Esophagus squamous epithelium (tissue), 5 donors: Measurements from ENCODE around the gene NDUFS4. TPM values are rescaled to one million over a fixed set of nuclear protein-coding genes. Genes with fewer than 3 reads are reported as not detected.
"Not testable (repeated sequence)": the region's sequence is repeated elsewhere in the genome, so short reads cannot be mapped to it uniquely, and the experiment has no call there.

Experiments
- DNase-seq: peaks from one replicate; lab custom pipeline; 2025; lab: John Stamatoyannopoulos, UW
- H3K27ac ChIP-seq, 4 donors: fragments of 200-600 bp; sonication (generic); one replicate each; pipeline ENCODE4 v1.5.1; 2016 to 2019; ENCODE audit warnings: mild to moderate bottlenecking in 1 of 4
- H3K27me3 ChIP-seq, 4 donors: fragments of 200-600 bp; sonication (generic); 1 replicate in 3 of 4; 2 replicates in 1 of 4; pipeline versions ENCODE4 v1.5.1 to v1.6.0; 2017 to 2021; ENCODE audit warnings: antibody characterized with exemption in 1 of 4
- H3K36me3 ChIP-seq, 3 donors: fragments of 200-600 bp; sonication (generic); one replicate each; pipeline ENCODE4 v1.5.1; 2016 to 2019
- H3K4me1 ChIP-seq, 3 donors: fragments of 200-600 bp; sonication (generic); one replicate each; pipeline ENCODE4 v1.5.1; 2017 to 2019
- H3K4me3 ChIP-seq, 4 donors: fragments of 200-600 bp; sonication (generic); 1 replicate in 3 of 4; 2 replicates in 1 of 4; pipeline ENCODE4 v1.5.1; 2016 to 2019; ENCODE audit warnings: mild to moderate bottlenecking in 2 of 4, moderate library complexity in 1 of 4
- H3K9me3 ChIP-seq, 3 donors: fragments of 200-600 bp; sonication (generic); one replicate each; pipeline ENCODE4 v1.5.1; 2016 to 2019
- CTCF ChIP-seq, 6 experiments: fragments of 450-650 bp in 4 of 6; fragments of 200-600 bp in 2 of 6; sonication (generic) in 2 of 6; IDR thresholded peaks; one replicate each; pipeline ENCODE4 v1.5.1; 2016 to 2019; ENCODE audit warnings: antibody characterized with exemption in 6 of 6, mild to moderate bottlenecking in 4 of 6, moderate library complexity in 4 of 6
- POLR2A ChIP-seq, 4 donors: fragments of 450-650 bp; IDR thresholded peaks; one replicate each; pipeline ENCODE4 v1.6.1; 2017; ENCODE audit warnings: antibody characterized with exemption in 4 of 4, mild to moderate bottlenecking in 4 of 4, moderate library complexity in 3 of 4
- WGBS, 2 donors: methylation state at CpG; one replicate each; pipeline ENCODE4 v1.1.5; 2018; 5-methylcytosine and 5-hydroxymethylcytosine counted together
- intact Hi-C: fragments of 100-400 bp; cut with DNase I; formaldehyde crosslinking; loops from one replicate; pipeline ENCODE4 v1.15.0; 2022
- total RNA-seq, 4 donors: library from RNA; depleted of rRNA; stranded (reverse); fragments of >200 nt; gene quantifications; one replicate each; pipeline ENCODE4 v1.1.0, GENCODE V29; 2016
- donor health status: DM: yes; HTN: yes; CAD: no.

NDUFS4 gene
- total RNA-seq, 4 donors from 2014 or later, result 70.8 to 129 (median 89.8) TPM

GRCh38 chr5:53603009-53603687 lies 42.7 kb downstream of the NDUFS4 start:
- H3K4me1 ChIP-seq, result peaks cover 0 to 22% (median 0%) of the 10 kb centered on the region in 3 donors
- intact Hi-C loops, result no loop called here
- H3K9me3 ChIP-seq, result no peaks in the 10 kb centered on the region
- peaks cover 0 to 42% (median 0%) of the 10 kb centered on the region in 3 donors for H3K36me3 ChIP-seq
- H3K27ac ChIP-seq, result no peak overlapping the region
- no peak for DNase-seq
- no peaks in the 10 kb centered on the region for H3K27me3 ChIP-seq
- 54 to 56% methylated on average over 6 of the region's 6 CpGs for WGBS, 2 donors
- no peak for TF ChIP-seq CTCF (IDR thresholded peaks at IDR 0.05)
- TF ChIP-seq POLR2A (IDR thresholded peaks at IDR 0.05), result no peak
- H3K4me3 ChIP-seq, result no peak overlapping the region

- no peak overlapping the region for H3K27ac ChIP-seq
- H3K27me3 ChIP-seq, result no peaks in the 10 kb centered on the region
- intact Hi-C loops, result no loop called here
- peaks cover 0 to 22% (median 0%) of the 10 kb centered on the region in 3 donors for H3K4me1 ChIP-seq
- H3K36me3 ChIP-seq, result peaks cover 0 to 51% (median 0%) of the 10 kb centered on the region in 3 donors
- no peak overlapping the region for H3K4me3 ChIP-seq
- 71 to 87% methylated on average over 2 of the region's 2 CpGs for WGBS, 2 donors
- TF ChIP-seq CTCF (IDR thresholded peaks at IDR 0.05) (no peak), POLR2A (IDR thresholded peaks at IDR 0.05) (no peak)
- no peak for DNase-seq
- H3K9me3 ChIP-seq, result no peaks in the 10 kb centered on the region
Measured at GRCh38 chr5:53604309-53604708, 43.9 kb downstream of the NDUFS4 start.

GRCh38 chr5:53607886-53608285 lies 47.4 kb downstream of the NDUFS4 start:
- Histone ChIP-seq H3K27ac (no peak overlapping the region), H3K4me3 (no peak overlapping the region), H3K9me3 (no peaks in the 10 kb centered on the region), H3K27me3 (no peaks in the 10 kb centered on the region), H3K36me3 (peaks cover 0 to 51% (median 0%) of the 10 kb centered on the region in 3 donors), H3K4me1 (peaks cover 0 to 9% (median 0%) of the 10 kb centered on the region in 3 donors)
- DNase-seq, result no peak
- no peak for TF ChIP-seq POLR2A (IDR thresholded peaks at IDR 0.05)
- no peak for TF ChIP-seq CTCF (IDR thresholded peaks at IDR 0.05)
- WGBS, 2 donors, result 91 to 92% methylated on average over 2 of the region's 2 CpGs
- intact Hi-C loops, result no loop called here

- H3K36me3 ChIP-seq, result peaks cover 0 to 48% (median 0%) of the 10 kb centered on the region in 3 donors
- H3K27me3 ChIP-seq, H3K4me1 ChIP-seq, H3K27ac ChIP-seq, H3K4me3 ChIP-seq, H3K9me3 ChIP-seq, intact Hi-C loops, DNase-seq: not testable (repeated sequence)
- WGBS, 2 donors, result 92 to 99% methylated on average over 4 of the region's 4 CpGs
Measured at GRCh38 chr5:53608897-53609296, 48.5 kb downstream of the NDUFS4 start.

GRCh38 chr5:53613061-53613460 lies 52.6 kb downstream of the NDUFS4 start:
- no peaks in the 10 kb centered on the region for H3K4me1 ChIP-seq
- no peak overlapping the region for H3K4me3 ChIP-seq
- intact Hi-C loops, result no loop called here
- no peaks in the 10 kb centered on the region for H3K27me3 ChIP-seq
- DNase-seq, result no peak
- WGBS, 2 donors, result 88 to 89% methylated on average over 3 of the region's 3 CpGs
- peaks cover 0 to 9% (median 0%) of the 10 kb centered on the region in 3 donors for H3K36me3 ChIP-seq
- H3K9me3 ChIP-seq, result no peaks in the 10 kb centered on the region
- no peak for TF ChIP-seq POLR2A (IDR thresholded peaks at IDR 0.05)
- no peak for TF ChIP-seq CTCF (IDR thresholded peaks at IDR 0.05)
- no peak overlapping the region for H3K27ac ChIP-seq
